GM18508 (cell line): Measurements from ENCODE around the gene KATNBL1.
"Not testable (repeated sequence)": the region's sequence is repeated elsewhere in the genome, so short reads cannot be mapped to it uniquely, and the experiment has no call there.

Experiments used
- ATAC-seq: cut with Tn5 transposase; IDR thresholded peaks from one replicate; pipeline ENCODE4 v1.9.1; 2021; ENCODE audit warnings: moderate number of reproducible peaks; ENCODE audit not compliant: insufficient read depth, unreplicated experiment

The KATNBL1 gene

GRCh38 chr15:34203936-34204335, 6.0 kb downstream of the KATNBL1 start:
- no peak for ATAC-seq

- ATAC-seq: no peak
These were observed 6.6 kb downstream of the KATNBL1 start for GRCh38 chr15:34203305-34203704.

GRCh38 chr15:34193272-34193671, 16.6 kb downstream of the KATNBL1 start:
- not testable (repeated sequence) for ATAC-seq

- no peak for ATAC-seq
These were observed 21.2 kb downstream of the KATNBL1 start for GRCh38 chr15:34188711-34189110.

- no peak for ATAC-seq
These were observed 24.2 kb downstream of the KATNBL1 start for GRCh38 chr15:34185666-34186065.

- no peak for ATAC-seq
These were observed 27.0 kb downstream of the KATNBL1 start for GRCh38 chr15:34182942-34183341.

GRCh38 chr15:34179234-34179633, 30.7 kb downstream of the KATNBL1 start:
- ATAC-seq: no peak

GRCh38 chr15:34165987-34166573, 43.8 kb downstream of the KATNBL1 start:
- ATAC-seq: not testable (repeated sequence)

- no peak for ATAC-seq
These were observed 48.5 kb downstream of the KATNBL1 start for GRCh38 chr15:34161329-34161963.

- ATAC-seq: no peak
These were observed 49.2 kb downstream of the KATNBL1 start for GRCh38 chr15:34160735-34161134.

GRCh38 chr15:34158355-34158754, 51.5 kb downstream of the KATNBL1 start:
- ATAC-seq: no peak

GRCh38 chr15:34155859-34156258, 54.0 kb downstream of the KATNBL1 start:
- ATAC-seq: no peak

- no peak for ATAC-seq
These were observed 55.1 kb downstream of the KATNBL1 start for GRCh38 chr15:34154725-34155204.

GRCh38 chr15:34147371-34148140, 62.3 kb downstream of the KATNBL1 start:
- no peak for ATAC-seq

- ATAC-seq: no peak
These were observed 76.4 kb downstream of the KATNBL1 start for GRCh38 chr15:34133511-34133910.

GRCh38 chr15:34132881-34133280, 77.0 kb downstream of the KATNBL1 start:
- ATAC-seq: no peak

- no peak for ATAC-seq
These were observed 81.0 kb downstream of the KATNBL1 start for GRCh38 chr15:34128898-34129297.

GRCh38 chr15:34126522-34126921, 83.4 kb downstream of the KATNBL1 start:
- no peak for ATAC-seq

GRCh38 chr15:34125945-34126344, 84.0 kb downstream of the KATNBL1 start:
- no peak for ATAC-seq

- no peak for ATAC-seq
These were observed 85.2 kb downstream of the KATNBL1 start for GRCh38 chr15:34124651-34125050.

GRCh38 chr15:34122771-34123183, 87.1 kb downstream of the KATNBL1 start:
- no peak for ATAC-seq
